Occipital lobe (tissue), 2 donors: Measurements from ENCODE around the gene ZNF121. TPM values are rescaled to one million over a fixed set of nuclear protein-coding genes. Genes with fewer than 3 reads are reported as not detected.

ENCODE experiments used
- DNase-seq: peaks from one replicate; lab custom pipeline; 2025; lab: John Stamatoyannopoulos, UW
- total RNA-seq: library from RNA; depleted of rRNA; stranded (reverse); fragments of >200 nt; gene quantifications from one replicate; pipeline ENCODE4 v1.2.3, GENCODE V29; 2014

The ZNF121 gene
- total RNA-seq, 1 donor from 2014 or later, result 109 TPM

DNA sequence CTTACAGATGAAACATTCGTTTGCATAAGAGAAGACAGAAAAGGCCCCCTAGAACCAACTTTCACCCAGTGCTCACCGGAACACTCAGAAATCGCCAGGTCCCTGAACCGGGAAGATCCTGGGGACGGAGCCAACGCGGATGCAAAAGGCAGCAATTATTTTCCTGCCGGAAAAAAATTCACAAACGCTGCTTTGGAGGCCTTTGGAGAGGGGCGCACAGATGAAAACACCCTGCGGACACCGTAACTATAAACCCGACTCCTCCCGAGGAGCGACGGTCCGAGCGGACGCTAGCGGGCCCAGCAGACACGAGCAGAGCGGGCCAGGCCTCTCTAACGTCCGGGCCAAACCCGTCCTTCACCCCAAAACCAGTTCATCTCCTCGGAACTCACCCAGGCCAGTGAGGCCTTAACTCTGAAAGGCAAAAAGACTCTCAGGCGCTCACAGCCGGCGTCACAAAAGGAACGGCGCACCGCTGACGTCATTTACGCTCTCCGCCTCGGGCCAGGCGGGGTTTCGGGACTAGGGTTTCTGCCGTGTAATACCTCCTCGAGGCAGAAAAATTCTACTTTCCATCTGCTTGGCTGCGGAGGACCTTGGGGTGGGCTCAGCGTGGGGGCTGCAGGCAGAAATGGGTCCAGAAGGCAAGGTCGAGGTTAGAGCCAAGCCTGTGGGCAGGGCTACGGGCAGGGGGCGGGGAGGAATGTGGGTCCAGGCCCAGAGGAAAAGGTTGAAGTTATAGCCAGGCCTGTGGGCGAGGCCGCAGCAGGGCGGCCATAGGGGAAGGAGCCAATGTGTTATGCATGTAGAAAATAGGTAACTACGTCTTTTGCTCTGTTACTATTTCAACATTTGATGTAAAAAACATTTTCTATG, 45.9 kb downstream of the ZNF121 start, which contains the start of gene ZNF426:
TSS of gene ZNF426 (minus strand) at position 463 of the 876 bp plus-strand sequence. CDS start 2,413 bp downstream, outside the sequence.
- peak; percentile 87 for DNase-seq

DNA sequence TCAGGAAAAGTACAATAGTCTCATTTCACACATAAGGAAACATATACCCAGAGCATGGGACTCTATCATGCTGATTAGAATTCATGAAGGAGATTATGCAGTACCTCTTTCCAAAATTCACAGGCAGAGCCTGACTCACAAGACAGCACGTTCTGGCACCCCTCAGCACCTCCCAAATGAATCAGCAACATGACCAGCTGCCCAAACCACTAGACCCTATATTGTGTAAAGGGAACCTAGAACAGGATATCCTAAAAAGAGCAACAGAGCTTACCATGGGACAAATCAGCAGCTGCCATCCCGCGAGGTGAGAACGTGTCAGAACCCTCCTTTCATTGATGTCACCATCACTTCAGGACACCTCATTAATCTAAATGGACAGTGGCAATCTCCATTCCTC, 48.4 kb downstream of the ZNF121 start:
- DNase-seq, result no peak

DNA sequence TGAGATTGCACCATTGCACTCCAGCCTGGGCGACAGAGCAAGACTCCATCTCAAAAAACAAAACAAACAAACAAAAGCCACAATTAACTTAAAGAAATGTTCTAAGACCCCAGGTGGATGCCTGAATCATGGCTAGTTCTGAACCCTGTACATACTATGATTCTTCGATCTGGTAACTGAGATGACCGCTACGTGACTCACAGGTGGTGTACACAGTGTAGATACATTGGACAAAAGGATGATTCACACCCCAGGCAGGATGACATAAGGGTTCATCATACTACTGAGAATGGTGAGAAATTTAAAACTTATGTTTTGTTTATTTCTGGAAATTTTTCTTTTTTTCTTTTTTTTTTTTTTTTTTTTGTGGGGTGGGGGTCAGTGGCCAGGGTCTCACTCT, 52.4 kb downstream of the ZNF121 start:
- DNase-seq, result no peak

DNA sequence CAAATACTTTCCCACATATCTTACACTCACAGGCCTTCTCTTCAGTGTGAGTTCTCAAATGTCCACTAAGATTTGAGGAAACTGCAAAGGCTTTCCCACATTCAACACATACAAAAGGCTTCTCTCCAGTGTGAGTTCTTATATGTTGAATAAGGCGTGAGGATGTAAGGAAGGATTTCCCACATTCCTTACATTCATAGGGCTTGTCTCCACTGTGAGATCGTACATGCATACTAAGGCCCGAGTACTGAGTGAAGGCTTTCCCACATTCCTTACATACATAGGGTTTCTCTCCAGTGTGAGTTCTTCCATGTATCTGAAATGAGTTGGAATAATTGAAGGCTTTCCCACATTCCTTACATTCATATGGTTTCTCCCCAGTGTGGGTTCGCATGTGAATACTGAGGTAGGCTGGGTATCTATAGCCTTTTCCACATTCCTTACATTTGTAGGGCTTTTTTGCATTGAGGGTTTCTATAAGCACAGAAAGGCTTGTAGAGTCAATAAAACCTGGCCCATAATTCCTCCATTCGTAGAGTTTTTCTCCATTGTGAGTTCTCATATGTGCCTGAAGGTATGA, 55.5 kb downstream of the ZNF121 start:
- DNase-seq, result no peak

DNA sequence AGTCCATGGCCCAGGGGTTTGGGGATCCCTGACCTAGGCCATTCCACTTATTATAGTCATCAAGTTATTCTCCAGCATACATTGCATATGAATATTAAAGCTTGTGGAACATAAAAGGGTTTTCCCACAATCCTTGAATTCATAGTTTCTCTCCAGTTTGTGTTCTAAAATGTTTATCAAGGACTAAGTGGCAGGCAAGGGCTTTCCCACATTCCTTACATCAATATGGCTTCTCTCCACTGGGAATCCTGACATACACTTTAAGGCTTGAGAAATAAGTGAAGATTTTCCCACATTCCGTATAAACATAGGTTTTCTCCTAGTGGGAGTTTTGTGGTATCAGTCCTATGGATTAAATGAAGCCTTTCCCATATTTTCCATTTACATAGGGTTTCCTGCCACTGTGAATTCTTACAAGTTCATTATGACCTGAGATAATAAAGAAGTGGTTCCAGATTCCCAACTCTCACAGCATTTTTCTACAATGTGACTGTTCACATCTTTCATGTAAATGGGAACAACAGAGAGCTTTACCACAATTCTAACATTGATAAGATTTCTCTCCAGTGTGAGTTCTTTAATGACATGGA, 60.3 kb downstream of the ZNF121 start:
- DNase-seq, result no peak

Other genes with a start within 250 kb of the ZNF121 start
- 11.9 TPM for gene ZNF177, start 221.5 kb downstream of the ZNF121 start, total RNA-seq
- gene ZNF266, start 148.9 kb downstream of the ZNF121 start, total RNA-seq, result 15.4 TPM
- 0.31 TPM for gene ZNF560, start 85.9 kb downstream of the ZNF121 start, total RNA-seq
- gene ZNF426, start 45.9 kb downstream of the ZNF121 start, total RNA-seq, result 23.7 TPM
- 44.6 TPM for gene ZNF561, start 36.7 kb upstream of the ZNF121 start, total RNA-seq
- 86.4 TPM for gene ZNF562, start 90.6 kb upstream of the ZNF121 start, total RNA-seq
- 26.5 TPM for gene ZNF846, start 184.2 kb upstream of the ZNF121 start, total RNA-seq
- 13.1 TPM for gene FBXL12, start 234.6 kb upstream of the ZNF121 start, total RNA-seq
- gene UBL5, start 243.4 kb upstream of the ZNF121 start, total RNA-seq, result 62.9 TPM